ENCODE results near the gene ATP11A. TPM values are rescaled to one million over a fixed set of nuclear protein-coding genes. Genes with fewer than 3 reads are reported as not detected.
A peak's percentile ranks its signal among the peaks of the same experiment; 100 is the strongest.

Gene ATP11A
- total and polyA plus RNA-seq, 2 experiments from 2014 or later: 12.3 to 52.6 TPM

- peaks cover 18% of the 10 kb centered on the region for H3K27me3 Mint-ChIP-seq (ENCODE audit: insufficient read depth, low read depth, poor library complexity)
- DNase-seq (ENCODE audit: low spot score) (no peak), ATAC-seq (no peak)
- H3K4me3 Mint-ChIP-seq: no peak overlapping the region; the same call in 2 of the 3 replicates
- Histone ChIP-seq H3K9me2 (ENCODE audit: insufficient read depth) (no peaks in the 10 kb centered on the region), H3K4me2 (no peak overlapping the region), H2AFZ (no peak overlapping the region), H3K4me3 (no peak overlapping the region), H3K27me3 (ENCODE audit: insufficient read depth) (no peaks in the 10 kb centered on the region), H3F3A (replicated peaks; ENCODE audit: low read depth) (peaks cover 6% of the 10 kb centered on the region; the same call in 1 of the 2 replicates), H3K4me1 (ENCODE audit: insufficient read depth) (peaks cover 14% of the 10 kb centered on the region), H3K27ac (ENCODE audit: low read depth) (0 out of 2 replicates have a peak overlapping the region, but pooled peaks have one; percentile 82), H4K20me1 (replicated peaks; ENCODE audit: insufficient read depth) (no peaks in the 10 kb centered on the region), H3K36me3 (ENCODE audit: insufficient read depth) (peaks cover 7% of the 10 kb centered on the region; the same call in 1 of the 2 replicates), H3K79me2 (replicated peaks; ENCODE audit: insufficient read depth) (no peaks in the 10 kb centered on the region; the same call in 1 of the 2 replicates)
- peaks cover 37% of the 10 kb centered on the region for H3K9me3 Mint-ChIP-seq
- H3K36me3 Mint-ChIP-seq (ENCODE audit: low read depth): peaks cover 53% of the 10 kb centered on the region
- TF ChIP-seq CREB1 (CRISPR knock-in tag; IDR thresholded peaks at IDR 0.05; ENCODE audit: low read depth) (no peak), EZH2 (IDR thresholded peaks at IDR 0.05; ENCODE audit: low read depth, unreplicated experiment) (no peak), POLR2AphosphoS5 (IDR thresholded peaks at IDR 0.05; ENCODE audit: low read depth) (no peak), EZH2phosphoT487 (IDR thresholded peaks at IDR 0.05; ENCODE audit: unreplicated experiment) (no peak), ZNF331 (CRISPR knock-in tag; IDR thresholded peaks at IDR 0.05; ENCODE audit: low read depth) (no peak), NANOG (IDR thresholded peaks at IDR 0.05; ENCODE audit: borderline replicate concordance) (no peak), ZNF462 (CRISPR knock-in tag; IDR thresholded peaks at IDR 0.05) (no peak)
- peaks cover 66% of the 10 kb centered on the region for H3K4me1 Mint-ChIP-seq
- peak overlapping the region; percentile 98 for H3K27ac Mint-ChIP-seq
Measured at GRCh38 chr13:112905086-112905485, 215.2 kb downstream of the ATP11A start.

All from GM23338 (cell line).